ENCODE measurements around the gene TSPO.

GRCh38 chr22:43170131-43170480, 18.7 kb downstream of the TSPO start:
- TF ChIP-seq, protein P1, sequence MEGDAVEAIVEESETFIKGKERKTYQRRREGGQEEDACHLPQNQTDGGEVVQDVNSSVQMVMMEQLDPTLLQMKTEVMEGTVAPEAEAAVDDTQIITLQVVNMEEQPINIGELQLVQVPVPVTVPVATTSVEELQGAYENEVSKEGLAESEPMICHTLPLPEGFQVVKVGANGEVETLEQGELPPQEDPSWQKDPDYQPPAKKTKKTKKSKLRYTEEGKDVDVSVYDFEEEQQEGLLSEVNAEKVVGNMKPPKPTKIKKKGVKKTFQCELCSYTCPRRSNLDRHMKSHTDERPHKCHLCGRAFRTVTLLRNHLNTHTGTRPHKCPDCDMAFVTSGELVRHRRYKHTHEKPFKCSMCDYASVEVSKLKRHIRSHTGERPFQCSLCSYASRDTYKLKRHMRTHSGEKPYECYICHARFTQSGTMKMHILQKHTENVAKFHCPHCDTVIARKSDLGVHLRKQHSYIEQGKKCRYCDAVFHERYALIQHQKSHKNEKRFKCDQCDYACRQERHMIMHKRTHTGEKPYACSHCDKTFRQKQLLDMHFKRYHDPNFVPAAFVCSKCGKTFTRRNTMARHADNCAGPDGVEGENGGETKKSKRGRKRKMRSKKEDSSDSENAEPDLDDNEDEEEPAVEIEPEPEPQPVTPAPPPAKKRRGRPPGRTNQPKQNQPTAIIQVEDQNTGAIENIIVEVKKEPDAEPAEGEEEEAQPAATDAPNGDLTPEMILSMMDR (IDR thresholded peaks at IDR 0.05): no peak
- no peak for TF ChIP-seq IRF3 (IDR thresholded peaks at IDR 0.05; ENCODE audit: low read depth, low read length)
- no peak for TF ChIP-seq PBX3 (IDR thresholded peaks at IDR 0.05)
- TF ChIP-seq POLR2AphosphoS5 (IDR thresholded peaks at IDR 0.05; ENCODE audit: low read depth, low read length): no peak
- no peak for TF ChIP-seq MAX (IDR thresholded peaks at IDR 0.05; ENCODE audit: low read depth)
- TF ChIP-seq RAD21 (IDR thresholded peaks at IDR 0.05; ENCODE audit: low read length): no peak
- no peak for TF ChIP-seq EP300 (IDR thresholded peaks at IDR 0.05; ENCODE audit: borderline replicate concordance in 1 of 2, low read depth in 1 of 2, low read length in 1 of 2)
- no peak for TF ChIP-seq NFIC (IDR thresholded peaks at IDR 0.05; ENCODE audit: borderline replicate concordance)
- TF ChIP-seq ELF1 (IDR thresholded peaks at IDR 0.05): no peak
- TF ChIP-seq ZBTB33 (IDR thresholded peaks at IDR 0.05; ENCODE audit: borderline replicate concordance, low read depth): no peak
- TF ChIP-seq TCF12 (IDR thresholded peaks at IDR 0.05): no peak
- TF ChIP-seq YY1 (IDR thresholded peaks at IDR 0.05; ENCODE audit: low read depth): no peak
- no peak for TF ChIP-seq REST (IDR thresholded peaks at IDR 0.05; ENCODE audit: low read depth, low read length)
- no peak for TF ChIP-seq RCOR1 (IDR thresholded peaks at IDR 0.05; ENCODE audit: low read length)

All from SK-N-SH (cell line).